Pons (tissue), 1 donor: ENCODE measurements around the gene TBC1D22A.
"Not testable (repeated sequence)": the region's sequence is repeated elsewhere in the genome, so short reads cannot be mapped to it uniquely, and the experiment has no call there.

Source experiments
- DNase-seq: peaks from one replicate; pipeline ENCODE4 v3.0.0-alpha.2; 2016; ENCODE audit warnings: low spot score

Gene TBC1D22A

DNA sequence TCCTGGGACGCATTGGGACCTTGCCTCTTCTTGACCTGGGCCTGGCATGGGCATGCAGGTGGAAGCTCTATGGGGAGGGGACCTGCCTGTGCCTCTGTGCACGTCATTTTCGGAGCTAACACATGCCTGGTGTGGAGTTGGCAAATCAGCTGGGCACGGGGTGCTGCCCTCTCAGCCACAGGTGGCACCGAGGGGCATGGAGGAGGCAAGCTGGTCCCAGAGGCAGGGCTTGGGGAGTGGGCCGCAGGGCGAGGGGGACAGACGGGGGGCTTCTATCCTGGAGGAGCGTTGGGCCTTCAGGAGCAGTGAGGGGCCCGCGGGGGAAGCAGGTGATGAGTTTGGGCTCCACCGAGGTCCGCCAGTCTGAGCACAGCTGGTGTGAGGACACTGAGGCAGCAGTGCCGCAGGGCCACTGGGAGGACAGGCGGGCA, 362.0 kb downstream of the TBC1D22A start:
- DNase-seq: no peak

DNA sequence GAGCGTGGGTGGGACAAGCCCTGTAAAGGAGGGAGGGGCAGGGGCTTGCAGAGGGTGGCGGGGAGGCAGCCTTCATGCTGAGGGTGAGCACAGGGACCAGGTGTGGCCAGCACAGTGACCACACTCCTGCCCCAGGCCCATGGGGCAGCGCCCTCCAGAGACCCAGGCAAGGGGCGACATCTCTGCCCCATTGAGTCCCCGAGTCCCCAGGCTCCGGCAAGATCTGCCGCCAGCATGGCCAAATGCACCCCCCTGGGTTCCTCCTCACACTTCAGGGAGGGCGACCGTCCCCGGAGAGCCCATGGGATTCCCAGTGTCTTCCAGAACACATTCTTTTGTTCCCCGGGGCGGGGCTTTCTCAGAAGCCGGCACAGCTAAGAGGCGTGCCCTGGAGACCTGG, 362.5 kb downstream of the TBC1D22A start:
- no peak for DNase-seq

DNA sequence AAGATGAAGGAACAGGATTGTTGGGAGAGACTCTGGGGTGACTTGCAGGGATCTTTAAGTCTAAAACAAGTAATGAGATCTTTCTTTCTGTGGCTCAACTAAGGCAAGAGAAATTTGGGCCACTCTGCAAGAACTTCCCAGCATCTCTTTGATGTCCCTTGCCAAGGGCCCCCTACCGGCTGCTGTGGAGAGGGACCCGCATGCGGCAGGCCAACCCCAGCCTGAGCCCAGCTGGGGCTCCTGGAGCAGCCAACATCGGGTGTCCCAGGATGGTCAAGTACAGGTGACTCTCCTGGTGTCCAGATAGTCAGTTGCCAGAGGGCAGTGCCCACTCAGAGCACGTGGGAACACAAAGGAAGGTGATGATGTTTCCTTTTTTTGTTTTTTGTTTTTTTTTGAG, 363.2 kb downstream of the TBC1D22A start:
- no peak for DNase-seq

DNA sequence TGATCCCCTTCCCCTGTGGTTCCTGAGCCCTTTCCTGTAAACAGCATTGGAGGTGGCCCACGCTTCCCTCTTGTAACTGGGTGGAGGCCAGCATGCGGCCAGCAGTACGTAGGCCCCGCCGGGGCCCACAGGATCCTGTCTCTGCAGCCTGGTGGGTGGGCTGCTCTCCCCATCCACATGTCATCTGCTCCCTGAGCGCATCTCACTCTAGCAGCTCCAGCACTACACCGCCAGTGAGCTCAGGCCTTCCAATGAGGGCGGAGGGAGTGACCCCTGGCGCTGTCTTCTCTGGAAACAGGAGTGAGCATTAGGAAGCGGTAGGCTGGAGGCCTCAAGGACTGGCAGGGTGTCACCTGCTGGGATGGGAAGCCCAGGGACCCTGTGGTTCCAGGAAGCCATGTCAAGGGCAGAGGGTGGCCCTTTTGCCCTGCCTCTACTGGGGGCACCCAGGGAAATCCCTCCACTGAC, 363.9 kb downstream of the TBC1D22A start:
- no peak for DNase-seq

DNA sequence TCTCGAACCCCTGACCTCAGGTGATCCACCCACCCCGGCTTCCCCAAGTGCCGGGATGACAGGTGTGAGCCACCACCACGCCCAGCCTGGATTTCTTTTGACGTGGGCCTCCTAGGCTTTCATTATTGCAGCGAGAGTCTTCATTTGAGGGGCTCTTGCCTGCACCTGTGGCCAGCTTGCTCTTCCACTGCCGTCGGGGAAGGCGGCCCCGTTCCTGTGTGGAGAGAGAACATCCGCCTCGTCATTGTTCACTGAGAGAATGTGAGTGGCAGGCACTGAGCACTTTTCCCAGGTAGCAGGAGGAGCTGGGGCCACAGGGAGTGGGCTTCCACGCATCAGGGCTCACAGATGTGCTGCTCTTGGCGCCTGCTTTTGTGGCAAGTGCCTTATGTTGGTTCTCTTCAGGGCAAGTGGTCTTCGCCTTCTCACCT, 365.0 kb downstream of the TBC1D22A start:
- DNase-seq: no peak

DNA sequence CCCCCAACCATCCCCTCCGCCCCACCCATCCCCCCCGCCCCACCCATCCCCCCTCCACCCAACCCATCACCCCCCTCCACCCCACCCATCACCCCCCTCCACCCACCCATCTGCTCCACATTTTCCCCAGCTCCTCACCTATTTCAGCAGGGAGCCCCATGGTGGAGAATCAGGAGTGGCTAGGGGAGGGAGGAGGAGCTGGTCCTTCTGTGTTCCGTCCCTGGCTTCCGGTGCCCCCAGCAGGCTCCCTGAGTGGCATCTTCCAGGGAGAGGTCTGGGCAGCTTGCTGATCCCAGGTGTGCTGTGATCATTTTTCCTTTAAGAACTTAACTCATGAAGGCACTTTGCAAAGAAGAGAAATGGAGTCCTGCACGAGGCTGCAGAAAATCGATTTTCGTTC, 365.8 kb downstream of the TBC1D22A start:
- DNase-seq: no peak

DNA sequence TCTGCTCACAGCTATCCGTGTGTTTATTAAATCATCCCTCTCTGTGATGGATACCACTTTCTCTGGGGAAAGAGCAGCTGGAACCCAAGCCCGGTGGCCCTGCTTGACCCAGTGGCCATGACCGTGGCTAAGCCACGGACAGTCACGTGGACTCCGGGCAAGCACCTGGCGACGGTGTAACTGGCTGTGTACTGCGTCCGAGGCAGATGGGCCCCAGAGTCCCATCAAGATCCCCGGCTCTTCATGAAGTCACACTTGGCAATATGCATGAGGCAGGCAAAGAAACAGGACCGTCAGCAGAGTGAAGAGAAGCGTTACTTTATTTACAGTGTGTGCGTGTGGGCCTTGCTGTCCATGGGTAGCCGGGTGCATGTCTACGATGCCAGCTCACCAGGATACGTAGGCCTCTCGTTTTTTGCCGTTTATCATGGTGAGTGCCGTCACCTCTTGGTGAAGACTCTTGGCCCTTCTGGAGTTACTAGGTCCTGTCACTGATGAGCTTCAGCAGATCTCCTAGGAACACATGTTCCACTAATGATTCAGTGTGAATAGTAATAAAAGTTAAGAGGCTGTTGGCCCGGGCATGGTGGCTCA, 366.3 kb downstream of the TBC1D22A start:
- DNase-seq: no peak

DNA sequence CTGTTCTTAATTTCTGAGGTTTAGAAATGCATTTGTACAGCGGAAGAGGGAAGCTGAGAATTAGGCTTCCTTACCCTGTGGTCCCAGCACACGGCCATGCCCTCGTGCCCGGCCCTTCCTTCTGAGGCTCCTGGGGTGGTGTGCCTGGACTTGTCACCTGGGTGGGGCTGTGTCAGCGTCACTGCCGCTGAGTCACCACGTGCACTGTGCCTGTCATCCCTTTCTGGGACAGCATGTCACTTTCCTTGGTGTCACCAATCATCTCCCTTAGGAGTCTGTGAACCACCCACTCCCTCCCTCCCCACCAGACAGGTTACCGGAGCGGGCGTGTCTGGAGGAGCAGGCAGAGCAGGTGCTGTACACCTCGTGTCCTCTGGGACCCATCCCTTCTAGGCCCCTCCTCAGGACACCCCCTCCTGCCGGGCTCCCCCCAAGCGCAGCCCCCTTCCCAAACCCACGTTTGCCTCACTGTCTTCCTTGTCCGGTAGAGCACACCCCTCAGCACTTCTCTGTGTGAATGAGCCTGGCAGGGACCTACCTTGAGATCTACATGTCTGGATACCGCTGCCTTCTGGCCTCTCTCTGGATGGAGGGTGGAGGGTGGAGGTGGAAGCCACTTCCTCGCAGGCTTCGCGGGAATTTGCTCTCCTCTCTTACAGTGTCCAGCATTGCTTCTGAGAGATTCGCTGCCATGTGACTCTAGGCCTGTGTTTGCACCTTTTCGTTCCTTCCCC, 367.6 kb downstream of the TBC1D22A start:
- DNase-seq: no peak

DNA sequence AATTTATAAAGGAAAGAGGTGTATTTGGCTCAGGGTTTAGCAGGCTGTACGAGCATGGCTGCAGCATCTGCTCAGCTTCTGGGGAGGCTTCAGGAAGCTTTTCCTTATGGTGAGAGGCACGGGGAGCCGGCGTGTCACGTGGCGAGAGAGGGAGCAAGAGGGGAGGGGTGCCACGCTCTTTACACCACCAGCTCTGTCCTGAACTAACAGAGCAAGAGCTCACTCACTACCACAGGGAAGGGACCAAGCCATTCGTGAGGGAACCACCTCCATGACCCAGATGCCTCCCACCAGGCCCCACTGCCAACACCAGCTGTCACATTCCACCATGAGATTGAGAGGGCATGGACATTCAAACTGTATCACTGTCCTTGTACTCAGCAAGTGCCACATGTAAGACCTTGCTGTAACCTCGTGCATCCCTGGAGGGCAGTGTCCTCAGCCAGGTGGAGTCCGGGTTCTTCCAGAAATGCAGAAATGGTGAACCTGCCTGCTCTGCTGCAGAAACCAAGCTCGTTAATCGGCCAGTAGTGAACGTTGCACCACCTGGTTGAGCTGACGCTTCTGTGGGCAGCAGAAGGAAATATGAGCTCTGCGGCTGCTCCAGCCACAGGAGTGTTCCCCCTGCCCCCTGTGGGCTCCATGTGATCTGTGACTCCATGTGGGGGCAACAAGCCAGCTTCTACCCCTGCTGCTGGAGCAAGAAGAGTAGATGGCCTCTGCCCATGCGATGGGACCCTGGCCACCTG, 368.6 kb downstream of the TBC1D22A start:
- DNase-seq: no peak

DNA sequence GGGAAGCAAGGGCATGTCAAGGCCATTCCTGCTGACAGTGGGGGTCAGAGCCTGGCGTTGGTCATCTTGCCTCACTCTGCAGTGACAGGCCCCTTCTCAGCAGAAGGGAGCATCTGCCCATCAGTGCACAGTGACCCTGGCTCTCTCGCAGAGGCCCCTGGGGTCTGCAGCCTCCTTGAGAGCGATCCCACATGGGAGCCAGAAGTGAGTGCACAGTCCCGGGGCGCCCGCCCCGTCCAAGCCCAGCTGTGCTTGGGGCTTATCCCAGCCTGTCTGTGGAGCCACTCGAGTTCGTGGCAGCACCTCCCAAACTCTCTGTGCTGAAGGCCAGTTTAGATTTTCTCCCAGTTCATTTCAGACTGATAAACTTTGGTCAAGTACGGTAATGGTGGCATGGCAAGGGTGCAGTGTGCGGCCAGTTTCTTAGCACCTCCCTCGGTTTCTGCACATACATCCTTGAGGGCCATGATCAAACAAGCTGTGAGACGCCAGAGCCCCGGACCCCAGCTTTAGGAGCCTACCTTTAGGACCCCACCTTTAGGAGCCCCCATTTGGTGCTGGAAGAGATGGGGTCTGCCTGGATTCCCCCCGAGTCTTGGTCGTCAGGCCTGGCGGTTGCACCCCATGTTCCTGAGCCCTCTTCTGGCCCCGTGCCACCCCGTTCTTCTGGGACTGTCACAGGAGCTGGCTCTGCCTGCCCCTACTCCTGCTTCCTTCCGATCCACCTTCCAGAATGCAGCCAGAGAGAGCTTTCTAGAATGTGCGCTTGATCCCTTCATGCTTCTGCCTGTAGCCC, 369.4 kb downstream of the TBC1D22A start:
- DNase-seq: no peak

DNA sequence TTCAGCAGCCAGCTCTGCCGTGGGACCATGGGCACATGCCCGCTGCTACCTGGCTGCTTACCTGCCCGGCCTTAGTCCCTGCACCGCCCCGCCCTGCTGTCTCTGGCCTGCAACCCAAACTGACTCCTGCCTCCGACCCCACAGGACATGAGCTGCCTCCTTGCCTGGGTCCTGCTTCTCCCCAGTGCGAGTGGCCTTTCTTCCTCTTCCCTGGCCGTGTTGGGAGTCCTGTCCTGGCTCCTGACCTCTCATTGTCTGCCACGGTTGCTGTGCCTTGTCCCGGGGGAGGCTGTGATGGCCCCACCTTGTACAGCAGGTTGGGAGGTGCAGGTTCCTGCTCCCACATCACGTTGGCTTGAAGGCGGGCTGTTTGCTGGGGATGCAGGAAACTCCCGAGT, 370.0 kb downstream of the TBC1D22A start:
- DNase-seq: no peak

DNA sequence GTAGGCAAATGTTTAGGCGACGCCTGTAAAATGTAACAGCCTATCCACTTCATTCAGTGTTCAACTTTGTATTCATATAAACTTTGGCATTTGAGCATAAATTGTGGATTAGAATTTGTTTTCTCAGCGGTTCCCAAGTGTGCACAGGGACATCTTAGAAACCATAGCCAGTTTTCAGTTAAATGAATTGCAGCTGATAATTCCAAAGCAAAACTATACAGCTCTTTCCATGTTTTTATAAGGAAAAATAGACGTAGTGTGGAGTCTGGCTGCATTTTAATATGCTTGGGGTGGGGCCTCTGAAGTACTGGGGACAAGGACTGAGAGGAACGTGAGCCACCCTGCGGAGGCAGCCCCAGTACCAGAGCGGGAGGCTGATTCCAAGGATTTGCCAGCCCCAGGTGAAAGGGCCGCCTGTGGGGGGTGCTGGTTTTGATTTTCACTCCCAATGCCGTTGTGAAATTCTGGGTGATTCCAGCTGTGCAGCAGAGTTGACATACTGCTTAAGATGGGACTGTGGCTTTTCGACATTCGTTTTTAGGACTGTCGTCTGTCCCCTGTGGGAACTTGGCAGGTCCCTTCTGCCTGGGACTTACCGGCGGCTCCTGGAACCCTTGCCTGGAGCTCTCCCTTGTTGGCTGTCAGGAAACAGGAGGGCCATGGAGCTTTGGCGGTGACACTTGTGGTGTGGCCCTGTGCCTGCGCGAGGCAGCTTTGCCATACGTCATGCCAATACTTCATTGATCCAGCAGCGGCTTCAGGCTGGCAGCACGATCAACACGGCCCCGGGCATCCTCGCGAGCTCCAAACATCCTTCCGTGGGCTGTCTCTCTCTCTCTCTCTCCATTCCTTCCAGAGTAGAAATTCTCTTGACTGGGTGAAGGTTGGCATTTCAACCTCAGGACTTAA, 370.9 kb downstream of the TBC1D22A start:
- no peak for DNase-seq

DNA sequence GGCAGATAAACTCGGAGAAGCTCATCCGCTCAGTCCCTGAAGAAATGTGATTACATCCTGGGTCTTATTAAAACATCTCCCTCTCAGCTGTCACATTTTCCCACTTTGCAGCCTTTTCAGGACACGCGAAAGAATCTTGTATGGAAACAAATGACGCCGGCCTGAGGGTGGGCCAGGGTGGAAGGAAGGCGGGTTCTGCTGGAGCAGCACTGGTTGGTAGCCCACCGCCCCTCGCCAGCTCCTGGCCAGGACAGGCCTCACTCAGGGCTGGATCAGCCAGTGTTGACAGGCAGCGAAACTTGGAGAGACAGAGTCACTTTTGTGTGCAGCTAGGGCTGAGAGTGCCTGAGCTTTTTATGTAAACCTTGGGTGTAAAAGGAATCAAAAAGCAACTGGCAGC, 371.8 kb downstream of the TBC1D22A start:
- no peak for DNase-seq

DNA sequence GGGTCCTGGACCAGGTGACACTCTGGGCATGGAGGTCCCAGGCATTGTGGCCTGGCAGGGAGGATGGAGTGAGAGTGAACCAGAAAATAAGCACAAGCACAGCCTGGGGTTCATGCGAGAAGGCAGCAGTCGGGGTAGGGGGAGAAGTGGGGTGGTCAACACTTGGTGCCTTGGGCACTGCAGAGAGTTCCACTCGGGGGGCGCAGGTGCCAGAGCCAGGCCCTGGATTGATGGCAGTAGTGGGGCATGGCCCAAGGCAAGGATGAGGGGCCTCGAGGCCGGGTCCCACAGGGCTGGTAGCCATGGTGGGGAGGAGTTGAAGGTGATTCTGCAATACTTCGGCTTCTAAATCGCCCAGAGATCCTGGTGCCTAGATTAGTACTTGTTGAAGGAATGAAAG, 372.9 kb downstream of the TBC1D22A start:
- no peak for DNase-seq

DNA sequence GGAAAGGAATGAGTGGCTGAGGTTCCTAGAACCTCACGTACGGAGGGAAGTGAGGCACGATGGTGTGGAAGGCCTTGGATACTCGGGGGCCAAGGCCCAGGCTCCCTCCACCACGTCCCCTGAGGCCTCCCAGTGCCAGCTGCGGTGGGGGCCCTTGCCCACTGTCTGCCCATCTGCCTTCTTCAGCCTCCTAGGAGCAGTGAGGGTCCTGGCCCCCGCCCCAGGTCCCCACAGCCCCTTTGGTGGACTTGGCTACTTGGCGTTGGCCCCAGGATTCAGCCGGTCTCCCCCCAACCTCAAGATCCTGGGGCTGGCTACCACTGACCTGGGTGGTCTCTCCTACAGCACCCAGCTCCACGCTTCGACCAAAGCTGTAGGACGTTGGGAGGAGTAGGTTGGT, 373.6 kb downstream of the TBC1D22A start:
- no peak for DNase-seq

DNA sequence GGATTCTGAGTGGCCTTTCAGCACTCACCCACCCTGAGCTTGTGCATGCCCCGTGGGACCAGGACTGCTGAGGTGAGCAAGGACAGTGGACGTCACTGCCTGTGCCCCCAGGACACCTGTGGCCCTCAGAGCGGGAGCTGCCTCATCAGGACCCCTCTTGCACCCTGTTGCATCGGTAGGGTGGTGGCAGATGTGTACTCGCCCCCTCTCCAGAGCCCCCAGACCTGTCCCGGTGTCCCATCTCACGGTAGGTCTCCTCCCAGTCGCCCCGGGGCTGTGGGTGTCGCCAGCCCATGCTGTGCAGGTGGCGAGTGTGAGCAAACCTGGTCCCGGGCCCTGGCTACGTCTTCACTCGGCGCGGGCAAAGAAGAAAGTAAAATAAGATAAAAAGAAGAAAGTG, 374.2 kb downstream of the TBC1D22A start:
- DNase-seq: no peak

DNA sequence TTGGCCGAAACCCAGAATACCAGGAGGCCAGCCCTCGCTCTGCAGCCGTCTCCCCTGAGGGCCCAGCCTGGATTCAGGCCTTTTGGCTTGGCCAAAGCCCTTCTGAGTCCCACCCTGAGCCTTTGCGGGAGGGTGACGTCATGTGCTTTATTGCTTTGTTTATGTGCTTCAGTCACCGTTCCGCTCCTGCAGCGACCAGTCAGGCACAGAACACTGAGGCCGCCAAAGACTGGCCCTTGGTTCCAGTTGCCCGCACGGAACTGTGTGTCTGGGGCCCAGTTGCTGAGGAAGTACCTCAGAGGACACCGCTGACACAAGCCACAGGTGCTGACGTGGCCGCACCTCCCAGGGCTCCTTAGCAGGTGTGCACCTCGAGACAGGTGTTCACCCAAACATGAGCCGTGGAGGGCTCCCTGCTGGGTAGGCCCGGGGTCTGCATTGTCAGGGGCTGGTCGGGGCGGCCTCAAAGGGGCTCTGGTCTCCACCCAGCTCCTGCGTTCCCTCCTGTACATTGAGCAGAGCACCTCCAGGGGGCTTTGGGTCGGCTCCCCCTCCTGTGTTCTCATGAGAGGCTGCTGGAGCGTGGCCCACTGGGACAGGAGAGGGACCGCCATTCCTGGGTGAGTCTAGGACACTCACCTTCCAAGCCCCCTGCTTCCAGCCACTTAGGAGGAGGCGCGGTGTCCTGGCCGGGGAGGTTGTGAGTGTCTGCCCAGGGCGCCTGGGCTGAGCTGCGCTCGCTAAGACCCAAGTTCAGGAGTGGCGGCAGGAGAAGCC, 376.8 kb downstream of the TBC1D22A start:
- DNase-seq: no peak

DNA sequence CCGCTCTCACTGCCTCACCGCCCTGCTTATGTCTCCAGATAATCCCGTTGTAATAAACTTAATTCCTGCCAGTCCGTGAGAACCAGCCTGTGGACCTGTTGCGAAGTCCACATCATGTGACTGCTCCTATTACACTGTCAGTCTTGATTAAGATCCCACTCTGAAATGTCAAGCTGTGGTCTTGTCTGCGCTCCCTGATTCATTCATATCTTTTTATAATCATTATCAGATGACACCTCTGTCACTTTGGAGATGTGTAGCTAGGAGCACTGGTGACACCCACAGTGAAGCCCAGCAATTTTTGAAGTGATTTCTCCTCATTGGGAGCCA, 377.3 kb downstream of the TBC1D22A start:
- DNase-seq: no peak

DNA sequence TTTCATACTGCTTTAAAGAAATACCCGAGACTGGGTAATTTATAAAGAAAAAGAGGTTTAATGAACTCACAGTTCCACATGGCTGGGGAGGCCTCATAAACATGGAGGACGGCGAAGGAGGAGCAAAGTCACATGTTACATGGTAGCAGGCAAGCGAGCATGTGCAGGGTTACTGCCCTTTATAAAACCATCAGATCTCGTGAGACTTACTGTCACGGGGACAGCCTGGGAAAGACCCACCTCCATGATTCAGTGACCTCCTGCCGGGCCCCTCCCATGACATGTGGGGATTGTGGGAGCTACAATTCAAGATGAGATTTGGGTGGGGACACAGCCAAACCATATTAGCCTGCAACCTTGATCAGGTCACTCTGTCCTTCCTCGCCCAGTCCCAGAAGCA, 378.5 kb downstream of the TBC1D22A start:
- DNase-seq: not testable (repeated sequence)

DNA sequence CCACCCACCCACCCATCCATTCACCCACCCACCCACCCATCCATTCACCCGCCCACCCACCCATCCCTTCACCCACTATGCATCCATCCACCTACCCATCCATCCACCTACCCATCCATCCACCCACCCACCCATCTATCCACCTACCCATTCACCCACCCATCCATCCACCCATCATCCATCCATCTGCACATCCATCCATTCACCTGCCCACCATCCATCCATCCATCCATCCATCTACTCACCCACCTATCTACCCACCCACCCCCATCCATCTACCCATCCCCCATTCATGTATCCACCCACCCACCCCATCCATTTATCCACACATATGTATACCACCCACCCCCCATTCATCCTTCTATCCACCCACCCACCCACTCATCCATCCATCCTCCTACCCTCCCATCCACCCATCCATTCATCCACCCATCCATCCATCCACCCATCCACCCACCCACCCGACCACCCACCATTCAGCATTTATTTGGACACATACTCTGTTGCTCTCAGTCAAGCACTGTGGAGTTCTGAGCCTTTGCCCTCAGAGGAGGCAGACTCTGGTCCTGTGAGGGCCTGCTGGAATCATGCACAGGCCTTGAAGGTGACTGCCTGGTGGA, 380.1 kb downstream of the TBC1D22A start:
- DNase-seq: no peak
